PC-9 (cell line): Measurements from ENCODE around the gene STX8. TPM values are rescaled to one million over a fixed set of nuclear protein-coding genes. Genes with fewer than 3 reads are reported as not detected.

Experiments used
- BruUV-seq: library from RNA; stranded (reverse); fragments of 400-500 nt; replicated peaks from 2 replicates; lab custom pipeline; 2021; lab: Mats Ljungman, UMichigan
- CTCF ChIA-PET: fragments of 300-600 bp; sonication (Branson Sonifier 250); formaldehyde crosslinking; loops from one replicate; lab custom pipeline; 2022; ENCODE audit warnings: antibody characterized with exemption; lab: Charles Lee
- POLR2A ChIA-PET: fragments of 300-600 bp; sonication (Branson Sonifier 250); formaldehyde crosslinking; loops from one replicate; lab custom pipeline; 2022; ENCODE audit warnings: antibody characterized with exemption; ENCODE audit not compliant: unreplicated experiment; lab: Charles Lee
- DNase-seq, 2 experiments: peaks; one replicate each; pipeline versions ENCODE4 v3.0.0 to v3.0.0-alpha.2; 2015 to 2022; ENCODE audit warnings: mixed read lengths in 1 of 2
- H2AFZ ChIP-seq: fragments of 200-600 bp; sonication (generic); 2 replicates; pipeline ENCODE4 v1.8.1; 2017; ENCODE audit warnings: antibody characterized with exemption
- H3F3A ChIP-seq: fragments of 200-600 bp; sonication (generic); 2 replicates; pipeline ENCODE4 v1.8.1; 2017; ENCODE audit warnings: antibody characterized with exemption, mild to moderate bottlenecking, low read depth; ENCODE audit not compliant: insufficient read depth
- H3K27ac ChIP-seq: fragments of 200-600 bp; sonication (generic); 2 replicates; pipeline ENCODE4 v1.6.1; 2016; ENCODE audit warnings: mixed run types
- H3K27me3 ChIP-seq: fragments of 200-600 bp; sonication (generic); 2 replicates; pipeline ENCODE4 v1.6.1; 2016; ENCODE audit warnings: low read depth, mixed run types; ENCODE audit not compliant: insufficient read depth
- H3K36me3 ChIP-seq: fragments of 200-600 bp; sonication (generic); 2 replicates; pipeline ENCODE4 v1.6.1; 2016; ENCODE audit warnings: low read depth, mixed run types
- H3K4me1 ChIP-seq: fragments of 200-600 bp; sonication (generic); replicated peaks from 2 replicates; pipeline ENCODE4 v1.6.1; 2016; ENCODE audit warnings: mixed run types; ENCODE audit not compliant: insufficient read depth
- H3K4me2 ChIP-seq: fragments of 200-600 bp; sonication (generic); 2 replicates; pipeline ENCODE4 v1.6.1; 2017; ENCODE audit warnings: mixed run types
- H3K4me3 ChIP-seq: fragments of 200-600 bp; sonication (generic); 2 replicates; pipeline ENCODE4 v1.6.1; 2016; ENCODE audit warnings: mixed run types
- H3K79me2 ChIP-seq: fragments of 200-600 bp; sonication (generic); 2 replicates; pipeline ENCODE4 v1.6.1; 2017; ENCODE audit warnings: low read depth, mixed run types
- H3K9me2 ChIP-seq: fragments of 200-600 bp; sonication (generic); 2 replicates; pipeline ENCODE4 v1.8.1; 2017; ENCODE audit warnings: mild to moderate bottlenecking; ENCODE audit not compliant: insufficient read depth
- H3K9me3 ChIP-seq: fragments of 200-600 bp; sonication (generic); 2 replicates; pipeline ENCODE4 v1.8.1; 2016; ENCODE audit warnings: low read depth; ENCODE audit not compliant: insufficient read depth
- H4K20me1 ChIP-seq: fragments of 200-600 bp; sonication (generic); 2 replicates; pipeline ENCODE4 v1.8.1; 2017; ENCODE audit not compliant: insufficient read depth
- EZH2 ChIP-seq: fragments of 200-600 bp; sonication (generic); IDR thresholded peaks from 2 replicates; pipeline ENCODE4 v1.8.0; 2017; ENCODE audit warnings: antibody characterized with exemption, low read depth
- intact Hi-C: fragments of 100-400 bp; cut with micrococcal nuclease; formaldehyde crosslinking; loops from one replicate; pipeline ENCODE4 v1.10.0; 2022; ENCODE audit not compliant: unreplicated experiment
- total RNA-seq: library from RNA; stranded (reverse); gene quantifications from 2 replicates; pipeline ENCODE4 v1.2.3, GENCODE V29; 2021
- TF ChIP-seq, protein P1 (sequence below): fragments of 200-600 bp; sonication (generic); conservative IDR thresholded peaks from 2 replicates; pipeline ENCODE4 v1.6.1; 2017; ENCODE audit warnings: mixed run types, antibody characterized with exemption, mild to moderate bottlenecking, moderate library complexity

STX8 gene
- total RNA-seq, 1 experiment from 2014 or later: 60.6 TPM

DNA sequence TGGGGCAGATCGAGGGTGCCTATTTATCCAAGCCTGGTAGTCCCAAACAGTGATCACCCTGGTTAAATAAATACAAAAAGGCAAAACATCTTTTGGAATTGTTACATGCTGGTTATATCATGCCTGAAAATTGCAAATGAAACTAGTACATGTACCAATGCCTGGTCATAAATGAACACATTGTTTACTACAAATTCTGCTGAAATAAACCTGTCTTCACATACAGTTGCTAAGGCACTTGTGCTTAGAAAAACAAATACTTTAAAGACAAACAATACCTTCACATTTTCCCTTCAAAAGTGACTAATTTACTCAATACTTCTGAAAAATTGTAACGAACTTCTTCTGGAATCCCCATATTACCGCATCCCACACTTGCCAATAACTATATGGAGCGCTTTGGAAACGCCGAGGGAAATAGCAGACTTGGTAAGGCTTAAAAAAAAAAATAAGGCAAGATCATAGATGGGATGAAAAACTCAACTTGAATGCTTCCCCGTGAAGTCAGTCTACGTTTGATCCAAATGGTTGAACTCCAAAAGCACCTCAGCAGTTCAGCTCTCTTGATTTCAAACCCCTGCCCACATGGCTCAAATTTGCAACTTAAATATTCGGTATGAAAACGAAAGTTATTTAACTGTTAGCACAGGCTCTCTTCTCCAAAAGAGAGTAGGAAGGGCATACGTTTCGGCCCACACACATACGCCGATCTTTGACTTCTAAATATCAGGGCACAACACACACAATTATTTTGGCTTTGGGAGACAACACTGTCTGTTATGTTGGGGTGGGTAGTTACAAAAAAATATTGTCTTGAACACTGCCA is 289.8 kb downstream of the STX8 start:
- BruUV-seq: no TSS peak
- ChIA-PET POLR2A (no interaction called here), CTCF (interaction anchor here (0.7 kb wide), 1 partner anchor 288 kb away, joined by 12 read pairs; no protein-coding TSS in a partner anchor)
- no peak for DNase-seq
- H3K27ac ChIP-seq: no peak overlapping the region
- H3F3A ChIP-seq: no peaks in the 10 kb centered on the region
- no peaks in the 10 kb centered on the region for H3K36me3 ChIP-seq
- no peak overlapping the region for H3K4me3 ChIP-seq
- no peaks in the 10 kb centered on the region for H3K79me2 ChIP-seq
- no peak overlapping the region for H3K4me2 ChIP-seq
- intact Hi-C loops: no loop called here
- no peaks in the 10 kb centered on the region for H3K9me3 ChIP-seq
- no peaks in the 10 kb centered on the region for H3K4me1 ChIP-seq
- H3K27me3 ChIP-seq: no peaks in the 10 kb centered on the region
- H2AFZ ChIP-seq: no peak overlapping the region
- no peaks in the 10 kb centered on the region for H3K9me2 ChIP-seq
- no peaks in the 10 kb centered on the region for H4K20me1 ChIP-seq
- TF ChIP-seq, protein P1, sequence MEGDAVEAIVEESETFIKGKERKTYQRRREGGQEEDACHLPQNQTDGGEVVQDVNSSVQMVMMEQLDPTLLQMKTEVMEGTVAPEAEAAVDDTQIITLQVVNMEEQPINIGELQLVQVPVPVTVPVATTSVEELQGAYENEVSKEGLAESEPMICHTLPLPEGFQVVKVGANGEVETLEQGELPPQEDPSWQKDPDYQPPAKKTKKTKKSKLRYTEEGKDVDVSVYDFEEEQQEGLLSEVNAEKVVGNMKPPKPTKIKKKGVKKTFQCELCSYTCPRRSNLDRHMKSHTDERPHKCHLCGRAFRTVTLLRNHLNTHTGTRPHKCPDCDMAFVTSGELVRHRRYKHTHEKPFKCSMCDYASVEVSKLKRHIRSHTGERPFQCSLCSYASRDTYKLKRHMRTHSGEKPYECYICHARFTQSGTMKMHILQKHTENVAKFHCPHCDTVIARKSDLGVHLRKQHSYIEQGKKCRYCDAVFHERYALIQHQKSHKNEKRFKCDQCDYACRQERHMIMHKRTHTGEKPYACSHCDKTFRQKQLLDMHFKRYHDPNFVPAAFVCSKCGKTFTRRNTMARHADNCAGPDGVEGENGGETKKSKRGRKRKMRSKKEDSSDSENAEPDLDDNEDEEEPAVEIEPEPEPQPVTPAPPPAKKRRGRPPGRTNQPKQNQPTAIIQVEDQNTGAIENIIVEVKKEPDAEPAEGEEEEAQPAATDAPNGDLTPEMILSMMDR: no peak
- TF ChIP-seq EZH2: no peak

DNA sequence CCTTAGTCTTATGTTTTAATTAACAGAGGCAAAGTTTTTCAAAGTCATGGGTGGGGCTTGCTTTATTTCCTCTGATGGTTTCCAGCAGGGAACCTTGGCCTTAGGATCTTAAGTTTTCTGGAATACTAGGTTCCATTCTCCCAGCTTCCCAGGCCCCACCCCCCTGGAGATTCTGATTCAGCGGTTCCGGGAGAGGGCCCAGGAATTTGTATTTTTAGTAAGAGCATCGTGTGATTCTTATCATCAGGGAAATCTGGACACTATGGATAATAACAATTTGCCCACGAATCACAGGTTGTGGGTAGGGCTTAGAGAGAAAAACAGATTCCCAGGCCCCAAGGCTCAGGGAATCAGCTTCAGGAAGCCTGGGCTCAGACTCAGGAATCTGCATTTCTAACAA is 290.7 kb downstream of the STX8 start:
- H3K9me2 ChIP-seq: no peaks in the 10 kb centered on the region
- no peak overlapping the region for H3K4me3 ChIP-seq
- POLR2A ChIA-PET: no interaction called here
- H3K4me1 ChIP-seq: no peaks in the 10 kb centered on the region
- H3K79me2 ChIP-seq: no peaks in the 10 kb centered on the region
- intact Hi-C loops: no loop called here
- no peak overlapping the region for H2AFZ ChIP-seq
- no peaks in the 10 kb centered on the region for H4K20me1 ChIP-seq
- H3K27ac ChIP-seq: no peak overlapping the region
- TF ChIP-seq EZH2: no peak
- TF ChIP-seq, protein P1: no peak
- no peak for DNase-seq
- no peaks in the 10 kb centered on the region for H3K36me3 ChIP-seq
- no peaks in the 10 kb centered on the region for H3K27me3 ChIP-seq
- no peaks in the 10 kb centered on the region for H3K9me3 ChIP-seq
- H3F3A ChIP-seq: no peaks in the 10 kb centered on the region
- CTCF ChIA-PET: interaction anchor here (0.5 kb wide), 1 partner anchor 318 kb away, joined by 3 read pairs; no protein-coding TSS in a partner anchor
- no peak overlapping the region for H3K4me2 ChIP-seq
- no TSS peak for BruUV-seq

DNA sequence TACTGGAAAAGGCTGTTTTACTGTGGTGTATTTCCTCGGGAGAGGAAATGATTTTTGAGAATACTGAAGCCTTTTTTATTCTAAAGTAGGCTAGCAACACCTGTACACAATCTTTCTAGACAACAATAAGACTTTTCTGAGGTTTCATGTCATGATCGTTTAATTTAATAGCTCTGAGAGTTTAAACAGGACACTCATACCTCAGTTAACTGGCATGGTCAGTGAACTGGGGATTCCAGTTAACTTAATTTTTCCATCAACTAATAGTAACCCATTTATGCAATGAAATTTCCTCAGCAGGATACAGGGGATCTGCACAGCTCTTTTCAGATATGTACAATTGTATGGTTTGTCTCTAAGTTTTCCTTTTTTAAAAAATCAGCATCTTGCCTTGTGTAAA is 291.7 kb downstream of the STX8 start:
- no peaks in the 10 kb centered on the region for H3K36me3 ChIP-seq
- H3F3A ChIP-seq: no peaks in the 10 kb centered on the region
- no peaks in the 10 kb centered on the region for H3K79me2 ChIP-seq
- no peaks in the 10 kb centered on the region for H4K20me1 ChIP-seq
- no peak overlapping the region for H3K4me2 ChIP-seq
- ChIA-PET CTCF (no interaction called here), POLR2A (no interaction called here)
- no peaks in the 10 kb centered on the region for H3K9me2 ChIP-seq
- no peaks in the 10 kb centered on the region for H3K27me3 ChIP-seq
- no peak overlapping the region for H3K27ac ChIP-seq
- H3K9me3 ChIP-seq: no peaks in the 10 kb centered on the region
- H3K4me1 ChIP-seq: no peaks in the 10 kb centered on the region
- TF ChIP-seq EZH2: no peak
- TF ChIP-seq, protein P1: no peak
- intact Hi-C loops: no loop called here
- DNase-seq: no peak
- H3K4me3 ChIP-seq: no peak overlapping the region
- BruUV-seq: no TSS peak
- H2AFZ ChIP-seq: no peak overlapping the region
